GM21723 (cell line): Measurements from ENCODE around the gene NAV2.
A peak's percentile ranks its signal among the peaks of the same experiment; 100 is the strongest.

Experiments used
- ATAC-seq: cut with Tn5 transposase; IDR thresholded peaks from one replicate; pipeline ENCODE4 v1.9.1; 2021; ENCODE audit warnings: mild to moderate bottlenecking, moderate library complexity; ENCODE audit not compliant: unreplicated experiment

NAV2 gene

DNA sequence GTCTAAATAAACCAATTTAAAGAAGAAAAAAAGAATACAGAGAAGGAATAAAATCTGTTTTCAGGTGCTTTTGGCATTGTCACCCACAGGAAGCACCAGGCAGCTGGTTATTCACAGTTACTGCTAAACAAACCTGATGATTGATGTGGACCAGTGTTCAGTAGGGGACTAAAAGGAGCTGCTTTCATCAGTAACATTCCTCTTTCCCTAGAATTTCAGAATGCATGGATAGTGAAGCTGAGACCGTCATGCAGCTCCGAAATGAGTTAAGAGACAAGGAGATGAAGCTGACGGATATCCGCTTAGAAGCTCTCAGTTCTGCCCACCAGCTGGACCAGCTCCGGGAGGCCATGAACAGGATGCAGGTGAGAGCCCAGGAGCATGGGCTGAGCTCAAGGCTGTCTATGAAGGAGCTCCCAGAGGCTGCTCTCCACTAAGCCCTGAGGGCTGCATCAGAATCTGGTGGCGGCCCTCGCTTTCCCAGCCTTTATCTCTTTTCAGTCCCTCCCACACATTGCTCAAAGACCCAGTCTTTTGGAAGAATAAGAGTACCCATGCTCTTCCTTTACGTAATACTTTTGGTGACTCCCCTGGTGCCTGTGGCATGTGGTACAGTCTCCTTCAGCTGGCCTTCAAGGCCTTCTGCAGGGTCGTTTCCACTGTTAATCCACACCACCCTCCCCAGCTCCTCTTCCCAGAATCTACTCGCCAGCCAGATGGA is 378.2 kb downstream of the NAV2 start:
- no peak for ATAC-seq

DNA sequence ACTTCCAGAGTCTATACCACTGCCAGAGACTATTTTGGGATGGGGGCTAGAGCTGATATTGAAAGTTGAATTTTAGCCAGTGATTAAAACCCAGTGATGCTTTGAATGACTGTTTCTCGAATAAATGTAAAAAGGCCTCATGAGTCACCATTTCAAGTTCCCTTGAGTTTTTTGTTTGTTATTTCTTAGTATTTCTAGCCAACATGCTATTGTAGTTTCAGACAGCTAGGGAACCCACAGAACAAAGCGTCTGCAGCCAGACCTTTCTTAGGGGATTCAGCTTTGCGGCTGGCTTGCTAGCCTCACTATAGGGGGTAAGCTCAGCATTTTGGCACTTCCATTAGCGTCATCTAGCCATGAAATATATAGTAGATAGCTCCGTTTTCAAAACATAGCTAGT is 381.1 kb downstream of the NAV2 start:
- no peak for ATAC-seq

DNA sequence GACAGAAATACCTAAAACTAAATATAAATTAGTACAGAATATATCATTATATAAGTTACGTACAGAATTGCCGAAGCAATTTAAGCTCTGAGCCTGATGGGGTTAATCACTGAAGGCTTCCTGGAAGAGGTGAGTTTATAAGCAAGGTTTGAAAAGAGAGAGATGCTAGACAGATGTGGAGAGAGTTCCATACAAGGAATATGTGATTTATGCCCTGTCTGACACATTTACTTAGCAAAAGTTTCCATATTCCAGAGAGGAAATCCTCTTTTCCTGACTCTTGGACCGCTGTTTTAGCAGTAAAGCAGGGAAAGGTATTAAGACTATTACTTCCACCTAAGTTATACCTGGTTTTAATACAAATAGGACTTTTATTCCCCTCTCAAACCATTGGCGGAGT is 382.6 kb downstream of the NAV2 start:
- ATAC-seq, result no peak

DNA sequence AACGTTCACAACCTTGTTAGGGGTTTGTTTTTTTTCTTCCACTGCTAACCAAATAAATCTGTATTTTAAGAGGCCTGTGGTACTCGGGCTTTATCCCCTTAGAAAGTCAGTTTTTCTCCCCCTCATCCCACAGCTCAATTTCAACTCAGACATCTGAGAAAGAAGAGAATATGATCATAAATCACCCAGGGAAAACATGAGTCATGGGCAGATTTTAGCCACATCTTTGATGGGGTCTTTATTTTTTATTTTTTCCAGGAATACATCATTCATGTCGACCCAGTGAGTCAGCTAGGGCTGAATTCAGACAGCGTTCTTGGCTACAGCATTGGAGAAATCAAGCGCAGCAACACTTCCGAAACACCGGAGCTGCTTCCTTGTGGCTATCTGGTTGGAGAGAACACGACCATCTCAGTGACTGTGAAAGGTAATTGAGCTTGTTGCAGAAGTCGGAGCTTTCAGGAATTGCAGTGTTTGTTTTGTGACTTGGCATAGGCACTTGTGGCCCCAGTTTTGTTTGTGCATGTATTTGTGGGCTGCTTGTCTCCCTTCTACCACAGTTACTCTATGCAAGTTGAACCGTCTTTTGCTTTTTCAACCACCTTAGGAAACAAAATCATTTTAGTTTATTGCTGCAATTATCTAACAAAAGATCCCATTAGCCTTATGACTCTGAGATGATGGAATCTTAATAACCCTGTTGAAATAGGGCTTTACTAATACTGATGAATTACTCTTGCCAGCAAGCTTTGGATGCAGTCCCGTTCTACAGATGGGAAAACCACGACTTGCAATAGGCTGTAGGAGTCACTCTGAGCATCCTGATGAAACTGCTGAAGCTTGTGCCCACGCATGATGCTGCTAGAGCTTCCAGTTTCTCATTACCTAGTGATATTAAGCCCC is 384.9 kb downstream of the NAV2 start:
- no peak for ATAC-seq

DNA sequence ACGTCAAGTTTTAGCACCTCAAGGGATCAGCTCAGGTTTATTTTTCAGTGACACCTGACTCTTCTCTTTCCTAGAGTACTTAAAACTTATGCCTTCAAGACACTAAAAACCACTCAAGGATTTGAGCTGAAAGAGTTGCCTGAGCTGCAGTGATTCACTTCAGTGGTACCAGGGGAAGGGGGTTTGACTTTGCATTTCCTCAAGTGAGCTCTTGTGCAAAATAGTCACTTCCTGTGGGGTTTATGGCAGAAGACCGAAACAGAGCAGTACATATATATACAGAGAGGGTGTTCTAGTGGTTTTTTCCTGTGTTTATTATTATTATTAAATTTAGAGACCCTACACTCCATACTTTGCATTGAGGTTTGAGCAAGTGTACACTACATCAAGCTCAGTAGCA is 386.9 kb downstream of the NAV2 start:
- ATAC-seq, result no peak

DNA sequence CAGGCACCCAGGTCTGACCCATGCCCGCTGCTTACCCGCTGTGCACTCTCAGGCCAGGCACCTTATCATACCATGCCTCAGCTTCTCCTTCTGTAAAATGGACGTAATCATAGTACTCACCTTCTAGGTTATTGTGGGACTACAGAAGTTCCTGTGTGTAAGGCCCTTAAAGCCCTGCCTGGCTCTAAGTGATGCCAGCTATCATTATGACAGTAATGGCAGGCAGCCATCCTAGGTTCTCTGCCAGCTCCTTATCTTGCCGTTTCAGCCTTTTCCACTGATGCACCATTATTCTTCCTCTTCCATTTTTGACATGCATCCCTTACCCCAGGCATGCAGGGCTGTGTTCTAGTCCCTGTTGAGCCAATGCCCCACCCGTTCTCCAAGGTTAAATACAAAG is 389.8 kb downstream of the NAV2 start:
- ATAC-seq, result no peak

DNA sequence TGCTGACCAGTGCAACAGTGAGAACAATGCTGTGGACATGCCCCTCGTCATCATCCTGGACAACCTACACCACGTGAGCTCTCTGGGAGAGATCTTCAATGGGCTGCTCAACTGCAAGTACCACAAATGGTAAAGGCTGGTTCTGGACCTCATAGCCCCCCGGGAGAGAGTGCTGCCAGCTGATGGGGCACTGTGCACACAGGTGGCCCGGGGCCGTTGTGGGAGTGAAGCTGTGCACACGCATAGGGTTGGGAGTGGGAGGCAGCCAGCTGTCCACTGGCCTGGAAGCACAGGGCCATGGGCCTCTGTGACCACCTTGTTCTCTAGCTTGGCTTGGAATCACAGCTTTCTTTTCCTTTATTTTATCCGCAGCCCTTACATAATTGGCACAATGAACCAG is 390.6 kb downstream of the NAV2 start:
- ATAC-seq, result no peak

DNA sequence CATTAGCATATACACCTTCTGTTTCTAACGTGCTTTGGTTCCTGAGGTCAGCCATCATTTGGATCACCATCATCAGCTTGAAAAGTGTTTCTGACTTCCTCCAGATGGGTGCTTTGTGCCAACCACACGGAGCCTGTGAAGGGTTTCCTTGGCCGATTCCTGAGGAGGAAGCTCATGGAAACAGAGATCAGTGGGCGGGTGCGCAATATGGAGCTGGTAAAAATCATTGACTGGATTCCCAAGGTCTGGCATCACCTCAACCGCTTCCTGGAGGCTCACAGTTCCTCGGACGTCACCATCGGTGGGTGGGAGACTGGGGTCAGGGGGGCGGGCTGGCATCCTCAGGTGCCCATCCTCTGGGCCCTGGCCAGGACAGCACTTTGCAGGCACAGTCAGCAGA is 392.8 kb downstream of the NAV2 start:
- no peak for ATAC-seq

DNA sequence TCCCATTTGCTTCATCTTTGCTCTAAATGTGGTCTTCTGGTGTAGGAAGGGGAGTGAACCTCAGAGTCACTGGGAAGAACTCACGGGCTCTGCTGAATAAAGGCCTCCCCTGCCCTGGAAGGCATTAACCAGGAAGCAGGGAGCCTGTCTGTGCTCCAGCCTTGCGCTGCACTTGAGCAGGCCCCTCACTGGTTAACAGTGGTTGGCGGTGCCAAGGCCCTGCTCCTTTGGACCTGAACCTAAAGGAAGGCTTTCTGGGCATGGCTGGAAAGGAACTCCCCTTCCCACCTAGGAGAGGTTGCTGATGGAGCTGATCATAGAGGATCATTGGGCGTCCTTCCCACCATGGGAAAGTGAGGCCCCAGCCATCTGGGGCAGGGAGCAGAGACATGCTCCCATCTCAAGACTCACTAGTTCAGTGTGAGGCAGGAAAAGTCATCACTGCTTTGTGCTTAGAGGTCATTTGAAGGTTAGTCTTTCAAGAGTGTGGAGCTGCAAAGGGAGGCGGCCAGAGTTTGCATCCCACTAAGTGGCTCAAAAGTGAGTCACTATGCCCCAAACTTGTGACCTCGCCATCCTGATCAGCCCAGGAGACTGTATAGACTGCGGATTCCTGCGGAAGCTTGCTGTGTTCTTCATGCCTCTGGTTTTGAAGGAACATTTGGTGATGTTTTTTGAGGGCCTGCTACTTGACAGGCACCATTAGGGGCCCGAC is 397.3 kb downstream of the NAV2 start:
- ATAC-seq, result no peak

DNA sequence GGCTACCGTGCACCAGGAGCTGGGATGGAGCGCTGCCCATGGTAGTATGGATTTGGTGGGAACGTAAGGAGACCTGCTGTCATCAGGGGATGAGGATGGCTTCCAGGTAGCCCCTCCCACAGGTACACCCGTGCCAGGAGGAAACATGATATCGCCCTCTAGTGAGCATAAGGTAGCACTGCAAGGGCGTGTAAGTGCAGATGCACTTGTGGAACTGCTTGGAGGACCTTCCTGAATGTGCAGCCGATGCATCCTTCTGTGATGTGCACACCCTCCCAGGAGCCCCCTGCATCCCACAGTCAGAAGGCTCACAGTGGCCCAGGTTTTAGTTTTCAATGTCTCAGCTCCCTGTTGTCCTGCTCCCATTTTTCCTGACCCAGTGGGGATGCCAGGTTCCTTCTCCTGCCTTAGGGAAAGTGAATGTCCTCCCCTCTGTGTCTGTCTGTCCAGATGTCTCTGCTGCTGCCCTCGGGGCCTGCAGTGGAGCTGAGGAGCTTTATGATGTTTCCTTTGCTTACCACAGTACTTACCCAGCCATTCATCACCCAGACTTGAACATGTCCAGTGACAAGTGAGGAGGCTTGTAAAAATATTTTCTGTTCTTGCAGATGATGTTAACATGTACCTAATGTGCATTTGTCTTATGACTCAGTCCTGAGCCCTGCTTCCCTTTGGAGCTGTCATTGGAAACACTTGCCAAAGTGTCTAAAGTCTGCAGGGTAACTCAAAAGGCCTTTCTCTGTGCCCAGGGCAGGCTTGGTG is 398.5 kb downstream of the NAV2 start:
- peak; percentile 88 for ATAC-seq

DNA sequence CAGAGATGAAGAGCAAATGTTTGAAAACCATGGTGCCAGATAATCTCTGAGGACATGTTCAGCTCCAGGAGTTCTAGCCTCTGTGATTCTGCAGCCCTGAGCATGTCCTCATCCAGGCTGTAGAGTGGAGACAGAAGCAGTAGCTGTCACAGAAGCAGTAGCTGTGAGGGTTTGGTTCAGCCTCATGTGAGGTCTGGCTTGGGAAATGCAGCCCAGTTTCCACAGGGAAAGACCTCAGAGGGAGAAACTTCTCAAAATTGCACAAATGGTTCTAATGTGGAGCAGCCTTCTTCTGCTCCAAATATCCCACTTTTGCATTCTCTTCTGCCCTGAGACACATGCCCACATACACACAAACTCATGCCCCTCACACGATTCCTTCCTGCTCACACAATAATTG is 399.2 kb downstream of the NAV2 start:
- no peak for ATAC-seq

DNA sequence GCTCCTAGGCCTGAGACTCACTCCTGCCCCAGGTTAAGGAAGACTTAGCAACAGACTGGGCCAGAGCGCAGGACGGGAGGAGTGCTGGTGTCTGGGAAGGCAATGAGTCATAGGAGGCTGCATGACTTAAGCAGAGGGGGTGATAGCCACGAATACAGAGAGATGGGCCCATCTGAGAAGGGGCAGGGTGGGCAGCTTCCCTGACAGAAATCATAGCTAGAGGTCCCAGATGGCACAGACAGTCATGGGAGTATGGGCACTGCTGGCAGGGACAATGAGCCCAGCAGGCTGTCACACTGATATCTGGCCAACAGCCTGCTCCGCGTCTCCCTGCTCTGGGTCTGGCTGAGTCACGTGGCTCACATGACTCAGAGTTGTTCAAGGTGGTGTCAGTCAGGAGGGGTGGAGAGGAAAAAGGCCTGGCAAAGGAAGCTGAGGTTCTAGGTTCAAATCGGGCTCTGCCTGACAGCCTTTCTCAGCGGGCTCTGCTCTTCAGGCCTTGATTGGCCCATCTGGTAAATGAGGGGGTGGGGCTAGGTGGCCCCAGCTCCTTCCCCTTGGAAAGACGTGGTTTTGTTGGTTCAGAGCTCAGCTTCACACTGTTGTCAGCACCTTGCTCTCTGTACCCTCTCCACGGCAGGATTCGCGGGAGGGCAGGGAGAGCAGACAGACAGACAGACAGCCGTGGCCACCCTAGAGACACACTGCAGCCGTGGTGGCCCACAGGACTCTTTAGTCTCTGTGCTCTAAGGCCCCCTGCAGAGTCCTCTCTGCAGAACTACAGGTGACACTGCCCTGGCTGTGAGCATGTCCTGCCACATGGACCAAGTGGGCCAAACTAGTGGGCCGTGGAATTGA is 399.9 kb downstream of the NAV2 start:
- no peak for ATAC-seq

DNA sequence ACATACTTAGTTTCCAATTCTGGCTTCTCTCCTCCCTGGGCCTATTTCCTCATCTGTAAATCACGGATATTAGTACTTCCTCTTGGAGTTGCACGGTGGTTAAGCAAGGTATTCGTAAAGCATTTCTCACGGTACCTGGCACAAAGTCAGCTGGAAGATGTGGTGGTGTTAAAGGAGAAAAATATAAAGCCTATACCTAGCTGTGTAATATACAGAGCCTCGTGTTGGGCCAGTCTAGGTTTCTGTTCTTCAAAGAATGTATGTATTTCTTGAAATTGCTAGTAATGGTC is 400.5 kb downstream of the NAV2 start:
- ATAC-seq, result no peak

DNA sequence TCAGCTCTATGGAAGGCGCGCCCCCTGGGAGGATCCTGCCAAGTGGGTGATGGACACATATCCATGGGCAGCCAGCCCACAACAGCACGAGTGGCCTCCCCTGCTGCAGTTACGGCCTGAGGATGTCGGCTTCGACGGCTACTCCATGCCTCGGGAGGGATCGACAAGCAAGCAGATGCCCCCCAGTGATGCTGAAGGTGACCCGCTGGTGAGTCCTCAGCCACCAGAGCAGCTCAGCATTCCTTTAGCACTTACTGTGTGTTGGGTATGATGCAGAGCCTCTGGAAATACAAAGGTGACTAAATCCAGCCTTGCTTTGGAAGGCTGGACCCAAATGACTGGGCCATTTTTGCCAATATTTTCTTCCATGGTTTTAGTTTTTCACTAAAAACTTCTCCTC is 402.0 kb downstream of the NAV2 start:
- ATAC-seq, result no peak

DNA sequence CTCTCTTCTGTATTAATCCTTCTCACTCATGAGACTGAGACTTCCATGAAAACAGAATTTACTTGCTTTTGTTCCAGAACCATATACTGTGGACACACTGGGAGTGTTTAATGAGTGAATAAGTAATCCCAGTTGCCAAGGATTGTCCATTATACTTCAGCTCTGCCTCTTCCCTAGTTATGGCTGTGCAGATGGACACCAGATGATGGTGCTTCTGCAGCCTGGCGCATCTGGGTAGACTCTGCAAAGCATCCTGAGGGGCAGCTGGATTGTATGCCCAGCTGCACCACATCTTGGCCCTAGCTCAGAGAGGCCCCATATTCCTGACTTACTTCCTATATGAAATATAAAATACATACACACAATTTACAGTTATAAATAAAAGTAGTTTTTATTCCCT is 404.2 kb downstream of the NAV2 start:
- no peak for ATAC-seq

DNA sequence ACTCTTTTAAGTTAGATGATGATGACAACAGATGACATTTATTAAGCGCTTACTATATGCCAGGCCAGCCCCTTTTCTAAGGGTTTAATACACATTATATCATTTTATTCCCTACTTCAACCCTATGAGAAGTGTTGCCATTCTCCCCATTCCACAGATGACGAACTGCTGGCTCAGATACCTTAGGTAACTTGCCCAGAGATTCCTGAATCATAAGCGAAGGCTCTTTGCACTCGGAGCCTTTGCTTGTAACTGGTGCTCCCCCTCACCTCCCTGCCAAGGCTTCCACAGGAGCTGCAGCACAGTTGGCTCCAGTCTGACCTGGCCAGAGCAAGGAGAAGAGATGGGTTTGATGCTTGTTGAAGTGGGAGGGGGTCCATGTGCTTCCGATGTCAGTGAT is 404.7 kb downstream of the NAV2 start:
- no peak for ATAC-seq

DNA sequence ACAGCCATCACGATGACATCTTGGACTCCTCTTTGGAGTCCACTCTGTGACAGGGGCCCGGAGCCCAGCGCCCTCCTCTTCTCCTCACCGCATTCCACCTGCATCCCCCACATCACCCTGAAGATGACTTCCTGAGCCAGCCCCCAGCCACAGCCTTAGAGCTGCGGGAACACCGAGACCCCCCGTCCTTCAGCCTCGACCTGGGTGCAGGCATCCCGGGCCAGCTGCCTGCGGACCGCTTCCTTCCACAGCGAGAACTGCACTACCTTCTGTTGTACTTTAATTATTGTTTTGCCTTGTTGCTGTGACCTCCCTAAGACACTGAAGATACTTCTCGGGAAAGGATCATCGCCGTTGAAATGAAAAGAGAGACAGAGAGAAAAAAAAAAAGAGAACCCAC is 405.6 kb downstream of the NAV2 start:
- ATAC-seq, result no peak

DNA sequence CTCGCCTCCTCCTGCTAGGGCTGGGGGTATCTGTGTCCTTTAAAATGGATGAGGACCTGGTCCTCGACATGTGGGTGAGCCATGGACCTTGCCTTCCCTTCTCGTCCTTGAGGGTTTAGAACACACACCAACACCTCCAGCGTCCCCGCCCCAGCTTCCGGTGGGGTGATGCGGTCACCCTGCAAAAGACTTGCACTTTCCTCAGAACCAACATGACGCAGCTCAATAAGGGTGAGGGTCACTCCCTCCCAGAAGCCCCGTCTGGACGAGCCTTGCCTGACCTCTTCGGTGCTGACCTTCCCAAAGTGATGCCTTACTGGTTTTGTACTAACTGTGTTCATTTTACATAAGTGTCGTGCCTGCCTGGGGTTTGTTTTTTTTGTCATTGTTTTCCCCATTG is 406.7 kb downstream of the NAV2 start:
- ATAC-seq, result no peak

DNA sequence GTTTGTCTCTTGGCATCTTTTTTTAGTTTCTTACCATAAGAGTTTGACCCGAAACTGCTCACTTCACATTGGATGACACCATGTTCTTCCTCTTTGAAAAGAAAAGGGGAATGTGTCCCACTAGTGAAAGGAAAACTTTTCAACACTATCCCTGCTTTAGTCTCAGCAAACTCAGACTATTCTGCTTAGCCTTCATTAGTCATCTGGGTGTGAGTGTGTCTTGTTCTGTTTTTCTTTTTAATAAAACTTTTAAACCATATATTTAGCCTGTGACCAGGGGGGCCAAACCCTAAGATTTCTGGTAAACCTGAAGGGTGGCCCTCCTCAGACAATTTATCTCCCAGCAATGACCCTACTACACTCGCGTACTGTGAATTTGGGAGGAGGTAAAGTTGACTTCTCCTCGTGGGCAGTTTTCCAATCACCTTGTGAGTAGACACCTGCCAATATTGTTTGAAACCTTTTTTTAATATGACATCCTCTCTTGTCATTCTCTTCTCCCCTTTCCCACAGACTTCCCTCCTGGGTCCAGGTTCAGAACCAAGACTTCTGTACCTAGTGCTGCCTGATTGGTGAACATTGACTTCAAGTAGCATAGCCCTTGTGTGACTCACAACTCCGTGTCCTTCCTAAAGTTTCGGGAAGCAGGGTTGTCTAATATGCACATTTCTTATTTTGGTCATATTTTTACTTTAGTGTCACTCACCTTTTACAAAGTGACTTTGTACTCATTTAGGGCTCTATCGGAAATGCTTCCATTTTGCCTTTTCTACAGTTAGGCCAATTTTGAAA is 407.7 kb downstream of the NAV2 start:
- no peak for ATAC-seq

DNA sequence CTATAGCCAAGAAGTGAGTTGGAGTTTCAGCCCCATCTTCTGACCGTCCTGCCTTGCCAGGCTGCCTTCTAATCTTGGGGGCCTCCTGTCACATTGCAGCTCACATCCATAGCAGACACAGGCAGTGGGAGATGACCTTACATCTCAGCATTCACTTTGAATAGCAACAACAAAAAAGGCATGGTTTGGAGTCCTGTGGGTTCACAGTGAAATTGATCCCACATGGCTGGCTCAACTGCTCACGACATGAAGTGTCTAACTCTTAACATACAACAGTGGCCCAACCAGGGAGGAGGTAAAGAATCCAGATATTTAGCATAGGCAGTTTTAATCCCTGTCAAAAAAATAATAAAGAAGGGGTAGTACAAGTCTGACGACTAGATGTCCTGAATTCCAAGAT is 409.5 kb downstream of the NAV2 start:
- ATAC-seq, result no peak
